HG03342 (cell line): ENCODE results near the gene OBSCN.

Experiments used
- ATAC-seq: cut with Tn5 transposase; IDR thresholded peaks from one replicate; pipeline ENCODE4 v1.9.1; 2021; ENCODE audit warnings: mild to moderate bottlenecking, moderate library complexity; ENCODE audit not compliant: unreplicated experiment

The OBSCN gene

DNA sequence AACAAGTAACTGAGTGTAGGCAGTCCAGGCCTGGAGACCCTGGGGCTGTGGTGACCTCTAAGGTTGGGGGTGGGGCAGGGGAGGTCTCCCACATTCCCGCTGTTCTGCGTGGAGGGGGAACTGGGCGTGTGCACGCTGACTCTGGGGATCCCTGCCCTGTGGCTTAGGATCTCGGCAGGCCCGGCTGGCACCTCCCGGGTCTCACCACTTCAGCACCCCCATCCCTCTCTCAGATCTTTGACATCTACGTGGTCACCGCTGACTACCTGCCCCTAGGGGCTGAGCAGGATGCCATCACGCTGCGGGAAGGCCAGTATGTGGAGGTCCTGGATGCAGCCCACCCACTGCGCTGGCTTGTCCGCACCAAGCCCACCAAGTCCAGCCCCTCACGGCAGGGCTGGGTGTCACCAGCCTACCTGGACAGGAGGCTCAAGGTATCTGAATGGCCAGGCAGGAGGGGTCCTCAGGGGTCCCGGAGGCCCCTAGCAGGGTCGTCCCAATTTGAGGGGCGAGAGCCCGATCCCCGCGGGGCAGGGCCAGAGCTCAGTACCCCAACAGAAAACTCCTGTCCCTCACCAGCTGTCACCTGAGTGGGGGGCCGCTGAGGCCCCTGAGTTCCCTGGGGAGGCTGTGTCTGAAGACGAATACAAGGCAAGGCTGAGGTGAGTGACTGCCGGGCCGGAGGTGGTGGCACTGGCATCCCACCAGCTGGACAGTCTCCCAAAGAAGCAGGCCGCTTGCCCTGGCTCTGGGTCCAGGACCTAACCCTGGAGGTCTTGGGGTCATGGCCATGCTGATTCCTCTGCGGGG lies 130.1 kb downstream of the OBSCN start:
- ATAC-seq: no peak

DNA sequence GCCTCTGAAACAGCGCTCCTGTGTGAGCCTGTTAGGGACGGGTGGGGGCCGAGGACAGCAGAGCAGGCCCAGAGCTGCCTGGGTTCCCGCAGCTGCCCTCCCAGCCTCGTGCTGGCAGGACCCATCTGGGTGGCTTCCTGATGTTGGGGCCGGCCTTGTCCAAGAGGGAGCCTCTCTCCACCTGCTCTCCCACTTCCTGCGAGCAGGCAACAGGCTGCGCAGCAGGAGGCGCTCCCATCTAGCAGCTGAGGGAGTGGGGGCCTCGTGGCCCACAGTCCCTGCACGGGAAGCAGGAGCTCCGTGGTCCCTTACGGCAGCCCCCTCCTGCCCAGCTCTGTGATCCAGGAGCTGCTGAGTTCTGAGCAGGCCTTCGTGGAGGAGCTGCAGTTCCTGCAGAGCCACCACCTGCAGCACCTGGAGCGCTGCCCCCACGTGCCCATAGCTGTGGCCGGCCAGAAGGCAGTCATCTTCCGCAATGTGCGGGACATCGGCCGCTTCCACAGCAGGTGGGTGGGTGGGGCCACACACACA lies 130.7 kb downstream of the OBSCN start:
- no peak for ATAC-seq

DNA sequence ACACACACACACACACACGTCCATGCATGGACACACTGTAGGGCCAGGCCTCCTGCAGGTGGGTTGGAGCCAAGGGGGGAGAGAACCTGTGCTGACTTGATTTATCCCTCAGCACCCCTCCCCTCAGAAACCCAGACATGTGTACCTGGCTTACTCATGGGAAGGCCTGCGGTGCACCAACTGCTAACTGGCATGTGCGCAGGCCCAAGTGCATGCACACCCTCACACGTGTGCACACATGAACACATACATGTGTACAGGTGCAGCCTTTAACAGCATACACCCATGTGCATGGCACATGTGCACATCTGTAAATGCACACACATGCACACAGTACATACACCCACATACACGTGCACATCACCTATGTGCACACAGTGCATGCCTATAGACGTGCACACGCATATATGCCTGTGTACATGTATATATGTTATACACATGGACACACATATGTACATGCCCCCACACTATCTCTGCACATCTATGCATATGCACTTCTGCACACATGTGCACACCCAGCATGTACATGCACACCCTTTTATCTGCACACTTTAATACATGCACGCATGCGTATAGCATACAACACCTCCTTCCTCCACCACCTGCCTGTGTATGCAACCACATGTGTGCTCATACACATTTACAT lies 131.3 kb downstream of the OBSCN start:
- ATAC-seq: no peak

DNA sequence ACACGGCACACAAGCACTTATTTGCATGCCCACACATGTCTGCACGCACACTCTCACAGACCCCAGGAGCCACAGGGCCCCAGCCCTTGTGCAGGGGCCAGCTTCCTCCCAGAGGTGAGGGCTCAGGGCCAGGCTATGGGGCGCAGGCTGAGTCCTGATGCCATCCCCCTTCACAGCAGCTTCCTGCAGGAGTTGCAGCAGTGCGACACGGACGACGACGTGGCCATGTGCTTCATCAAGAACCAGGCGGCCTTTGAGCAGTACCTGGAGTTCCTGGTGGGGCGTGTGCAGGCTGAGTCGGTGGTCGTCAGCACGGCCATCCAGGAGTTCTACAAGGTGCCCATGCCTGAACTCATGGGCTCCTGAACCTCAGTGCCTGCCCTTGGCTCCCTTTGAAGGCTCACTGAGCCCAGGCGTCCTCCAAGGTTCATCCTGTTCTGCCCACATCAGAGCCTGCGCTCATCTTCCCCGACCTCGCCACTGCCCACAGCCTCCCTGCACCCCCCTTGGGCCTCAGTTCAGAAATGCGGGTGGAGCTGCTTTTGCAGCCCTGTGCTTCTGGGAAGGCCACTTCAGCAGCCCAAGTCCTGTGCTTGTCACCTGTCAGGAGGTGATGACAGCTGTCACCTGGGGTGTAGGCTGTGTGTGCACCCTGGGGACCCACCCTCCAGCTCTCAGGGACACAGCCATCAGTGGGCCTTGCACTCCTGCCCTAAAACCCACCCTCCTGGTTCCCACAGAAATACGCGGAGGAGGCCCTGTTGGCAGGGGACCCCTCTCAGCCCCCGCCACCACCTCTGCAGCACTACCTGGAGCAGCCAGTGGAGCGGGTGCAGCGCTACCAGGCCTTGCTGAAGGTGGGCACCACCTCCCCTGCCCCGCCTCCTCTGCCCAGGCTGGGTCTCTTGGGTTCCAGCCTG lies 132.2 kb downstream of the OBSCN start:
- ATAC-seq: no peak

DNA sequence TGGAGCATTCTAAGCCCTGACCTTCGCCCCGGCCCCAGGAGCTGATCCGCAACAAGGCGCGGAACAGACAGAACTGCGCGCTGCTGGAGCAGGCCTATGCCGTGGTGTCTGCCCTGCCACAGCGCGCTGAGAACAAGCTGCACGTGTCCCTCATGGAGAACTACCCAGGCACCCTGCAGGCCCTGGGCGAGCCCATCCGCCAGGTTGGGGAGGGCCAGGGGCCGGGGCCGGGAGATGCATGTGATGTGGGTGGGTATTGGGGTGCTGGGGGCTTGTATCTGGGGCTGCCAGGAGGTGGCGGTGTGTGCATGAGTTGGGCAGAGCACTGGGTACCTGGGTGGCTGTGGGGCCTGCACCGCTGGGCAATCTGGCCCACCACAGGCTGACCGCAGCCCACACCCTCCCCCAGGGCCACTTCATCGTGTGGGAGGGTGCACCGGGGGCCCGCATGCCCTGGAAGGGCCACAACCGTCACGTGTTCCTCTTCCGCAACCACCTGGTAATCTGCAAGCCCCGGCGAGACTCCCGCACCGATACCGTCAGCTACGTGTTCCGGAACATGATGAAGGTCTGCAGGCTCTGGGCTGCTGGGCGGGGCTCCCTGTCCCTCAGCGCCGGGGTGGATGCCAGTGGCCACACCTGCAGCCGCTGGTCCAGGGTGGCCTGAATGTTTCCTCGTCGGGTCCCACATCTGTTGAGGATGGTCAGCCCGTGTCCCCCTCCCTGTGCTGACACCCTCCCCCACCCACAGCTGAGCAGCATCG lies 133.0 kb downstream of the OBSCN start:
- no peak for ATAC-seq

DNA sequence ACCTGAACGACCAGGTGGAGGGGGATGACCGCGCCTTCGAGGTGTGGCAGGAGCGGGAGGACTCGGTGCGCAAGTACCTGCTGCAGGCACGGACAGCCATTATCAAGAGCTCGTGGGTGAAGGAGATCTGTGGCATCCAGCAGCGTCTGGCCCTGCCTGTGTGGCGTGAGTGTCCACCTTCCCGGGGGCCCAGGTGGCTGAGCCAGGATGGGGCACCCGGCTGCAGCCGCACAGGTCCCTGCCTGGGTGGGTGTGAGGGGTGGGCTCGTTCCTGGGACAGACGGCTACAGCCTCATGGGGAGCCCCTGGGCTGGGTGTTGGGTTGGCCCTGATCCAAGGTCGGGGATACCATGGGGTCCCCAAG lies 133.6 kb downstream of the OBSCN start:
- ATAC-seq: no peak

DNA sequence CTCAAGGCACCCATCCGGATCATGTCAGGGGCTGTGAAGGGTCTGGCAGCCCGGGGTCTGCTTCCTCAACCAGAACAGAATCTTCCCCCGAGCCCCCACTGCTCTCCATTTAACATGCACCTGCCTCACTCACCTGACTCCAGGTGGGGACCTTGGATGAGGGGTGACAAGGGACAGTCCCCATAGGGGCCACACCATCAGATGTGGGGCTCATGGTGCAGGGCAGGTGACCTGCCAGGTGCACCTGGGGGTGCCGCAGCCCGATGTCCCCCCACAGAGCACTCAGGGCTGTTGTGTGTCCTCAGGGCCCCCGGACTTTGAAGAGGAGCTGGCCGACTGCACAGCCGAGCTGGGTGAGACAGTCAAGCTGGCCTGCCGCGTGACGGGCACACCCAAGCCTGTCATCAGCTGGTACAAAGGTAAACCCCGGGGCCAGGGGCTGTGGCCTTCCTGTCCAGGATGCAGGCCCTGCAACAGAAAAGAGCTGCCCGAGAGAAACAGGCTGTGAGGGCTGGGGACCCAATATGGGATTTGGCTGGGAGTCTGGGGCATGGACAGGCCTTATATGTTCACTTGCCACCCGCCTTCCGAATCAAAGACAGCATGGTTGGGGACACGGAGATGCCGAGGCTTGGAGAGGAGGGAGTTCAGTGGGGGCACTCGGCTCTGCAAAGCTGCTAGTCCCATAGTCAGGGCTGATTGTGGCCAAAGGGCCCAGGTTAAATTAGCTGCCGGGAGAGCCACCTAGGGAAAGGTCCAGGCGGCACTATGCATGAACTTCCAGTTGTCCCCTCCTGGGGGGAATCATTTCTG lies 134.2 kb downstream of the OBSCN start:
- no peak for ATAC-seq

DNA sequence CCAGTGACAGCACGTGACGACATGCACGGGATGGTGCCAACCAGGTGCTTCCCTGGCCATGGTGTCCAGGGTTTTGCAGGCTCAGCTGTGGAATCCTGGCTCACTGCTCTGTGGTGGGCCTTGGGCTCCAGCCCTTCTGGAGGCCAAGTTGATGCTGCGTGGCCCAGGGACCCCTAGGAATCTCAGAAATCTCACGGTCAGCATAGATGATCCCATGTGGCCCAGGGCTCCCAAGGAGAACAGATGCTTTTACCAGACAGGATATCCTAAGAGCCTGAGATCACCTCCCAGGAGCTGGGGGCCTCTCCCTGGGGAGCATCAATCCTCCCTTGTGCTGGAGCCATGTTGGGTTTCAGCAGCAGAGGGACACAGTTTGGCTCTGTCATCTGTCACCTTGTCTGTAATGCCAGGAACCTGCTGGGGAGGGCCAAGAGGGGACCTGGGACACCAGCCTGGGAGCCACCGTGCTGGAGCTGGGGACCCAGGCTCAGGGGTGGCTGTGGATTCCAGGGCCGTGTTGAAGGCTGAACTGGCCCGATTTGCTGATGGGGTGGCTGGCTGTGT lies 134.9 kb downstream of the OBSCN start:
- ATAC-seq: no peak

DNA sequence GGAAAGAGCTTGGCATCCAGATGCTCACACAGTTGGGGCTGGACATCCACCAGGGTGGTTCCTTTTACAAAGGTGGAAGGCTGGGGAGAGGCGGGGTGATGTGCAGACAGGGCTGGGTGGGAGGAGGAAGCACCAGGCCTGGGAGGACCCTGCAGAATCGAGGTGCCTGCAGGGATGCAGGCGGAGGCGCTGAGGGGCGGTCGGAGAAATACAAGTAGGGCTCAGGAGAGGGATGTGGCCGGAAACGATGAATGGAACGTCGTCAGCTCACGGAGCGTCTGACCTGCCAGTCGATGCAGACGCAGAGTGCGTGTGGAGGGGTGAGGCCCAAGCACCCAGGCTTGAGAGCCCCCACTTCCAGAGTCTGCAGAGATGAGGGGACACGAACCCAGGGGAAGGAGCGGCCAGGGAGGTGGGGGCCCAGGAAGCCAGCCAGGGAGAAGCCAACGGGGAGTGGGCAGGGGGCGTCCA lies 135.4 kb downstream of the OBSCN start:
- no peak for ATAC-seq

DNA sequence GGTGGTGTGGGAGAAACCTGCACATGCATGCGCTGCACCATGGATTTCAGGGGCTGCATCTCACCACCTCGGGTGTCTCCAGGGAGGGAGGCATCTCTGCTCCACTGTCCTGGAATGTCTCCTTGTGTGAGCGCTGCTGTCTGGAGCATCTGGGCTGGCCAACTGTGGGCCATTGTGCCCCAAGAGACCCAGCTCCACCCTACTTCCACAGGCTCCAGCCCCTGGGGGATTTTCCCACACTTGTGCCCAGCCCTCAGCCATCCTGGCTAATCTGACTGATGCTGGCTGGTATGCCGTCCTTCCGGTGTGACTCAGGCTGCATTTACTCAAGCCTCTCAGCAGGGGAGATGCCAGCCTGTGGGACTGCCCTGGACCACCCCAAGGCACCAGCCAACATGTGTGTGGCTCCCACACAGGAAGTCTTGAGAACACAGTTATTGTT lies 136.8 kb downstream of the OBSCN start:
- no peak for ATAC-seq

DNA sequence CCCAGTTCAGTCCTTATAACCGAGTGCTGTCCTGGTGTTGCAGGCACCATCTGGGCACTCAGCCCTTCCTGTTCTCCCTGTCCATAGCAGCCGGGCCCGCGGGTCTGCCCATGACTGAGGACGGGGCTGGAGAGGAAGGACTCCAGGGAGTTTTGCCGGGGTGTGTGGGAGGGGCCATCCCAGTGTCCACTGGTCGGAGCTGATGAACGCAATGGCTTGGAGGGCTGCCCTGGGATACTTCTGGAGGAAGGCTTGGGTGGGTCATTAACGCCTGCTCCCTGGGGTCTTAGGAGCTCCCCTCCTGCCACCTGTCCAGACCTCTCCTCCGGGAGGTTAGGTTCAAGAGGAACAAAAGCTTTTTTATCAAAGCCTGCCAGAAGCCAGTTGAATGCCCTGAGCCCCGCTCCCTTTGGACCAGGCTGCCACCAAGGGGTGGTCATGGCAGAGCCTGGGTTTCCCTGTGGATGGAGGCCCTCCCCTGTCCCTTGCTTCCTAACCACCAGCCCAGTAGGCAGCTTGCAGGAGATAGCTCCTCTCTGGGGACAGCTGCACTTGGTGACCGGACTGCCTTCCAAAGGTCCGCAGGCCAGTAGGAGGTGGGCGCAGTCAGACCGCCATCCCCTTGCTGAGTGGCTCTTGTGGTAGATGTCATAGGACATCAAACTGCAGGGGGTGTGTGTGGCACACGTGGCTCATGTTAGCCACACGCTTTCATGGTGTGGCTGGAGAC lies 137.5 kb downstream of the OBSCN start:
- ATAC-seq: no peak

DNA sequence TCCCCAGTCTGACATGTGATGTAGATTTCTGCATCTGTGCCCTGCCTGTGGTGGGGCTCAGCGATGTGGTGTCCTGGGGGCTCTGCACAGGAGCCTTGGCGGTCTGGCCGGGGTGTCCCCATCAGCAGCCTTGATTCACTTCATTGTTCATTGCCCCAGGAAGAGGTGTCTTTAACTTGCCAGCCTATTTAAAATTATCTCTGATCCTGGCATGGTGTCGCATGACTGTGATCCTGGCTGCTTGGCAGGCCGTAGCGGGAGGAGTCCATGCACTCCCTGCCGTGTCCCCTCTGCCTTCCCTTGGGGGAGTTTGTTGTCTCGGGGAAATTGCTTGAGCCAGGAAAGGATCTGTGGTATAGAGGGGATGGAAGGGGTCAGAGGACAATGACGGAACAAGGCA lies 138.9 kb downstream of the OBSCN start:
- ATAC-seq: no peak

DNA sequence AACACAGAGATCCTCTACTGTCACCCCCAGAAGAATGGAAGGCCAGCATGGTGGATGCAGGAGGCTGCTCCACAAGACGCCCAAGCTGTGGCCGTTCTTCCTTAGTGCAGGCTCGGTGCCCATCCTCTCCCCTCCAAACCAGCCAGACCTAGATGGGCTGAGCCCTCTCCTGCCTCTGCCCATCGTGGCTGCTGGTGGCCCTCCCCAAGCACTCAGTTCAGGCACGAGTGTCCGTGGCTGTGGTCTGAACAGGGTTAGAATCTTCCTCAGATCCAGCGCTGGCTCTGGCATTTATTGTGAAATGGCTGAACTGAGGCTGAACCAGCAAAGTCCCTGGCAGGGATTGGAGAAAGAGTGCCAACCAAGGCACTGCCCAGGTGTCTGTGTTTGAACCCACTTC lies 139.3 kb downstream of the OBSCN start:
- no peak for ATAC-seq

DNA sequence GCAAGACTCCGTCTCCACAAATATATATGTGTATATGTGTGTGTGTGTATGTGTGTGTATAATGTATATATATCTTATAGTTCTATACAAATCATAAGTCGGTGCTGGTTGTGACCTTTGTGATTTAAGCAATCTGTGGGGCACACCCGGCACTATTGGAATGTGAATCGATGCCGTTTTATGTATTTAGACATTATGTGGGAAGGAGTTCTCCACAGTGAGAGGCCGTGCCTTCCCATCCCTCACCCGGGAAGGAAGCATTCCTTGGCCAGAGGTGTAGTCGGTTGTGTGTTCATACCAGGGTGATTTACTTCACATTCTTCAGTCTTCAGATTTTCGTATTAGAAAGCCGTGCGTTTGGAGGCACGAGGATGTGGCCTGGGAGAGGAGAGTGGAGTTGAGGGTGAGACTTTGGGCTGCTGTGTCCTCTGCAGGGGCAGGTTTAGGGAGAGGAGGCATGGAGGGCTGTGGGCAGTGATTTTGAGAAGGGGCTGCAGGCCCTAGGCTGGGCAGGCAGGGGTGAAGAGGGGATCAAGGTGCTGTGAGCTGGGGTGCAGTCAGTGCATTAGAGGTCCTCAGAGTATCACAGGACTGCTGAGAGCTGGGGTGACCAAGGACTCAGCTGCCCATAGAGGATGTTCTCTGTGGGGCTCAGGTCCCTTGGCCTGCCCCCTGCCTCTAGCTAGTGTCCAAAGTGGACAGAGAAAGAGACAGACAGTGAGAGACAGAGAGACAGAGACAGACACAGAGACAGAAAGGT lies 141.0 kb downstream of the OBSCN start:
- ATAC-seq: no peak

DNA sequence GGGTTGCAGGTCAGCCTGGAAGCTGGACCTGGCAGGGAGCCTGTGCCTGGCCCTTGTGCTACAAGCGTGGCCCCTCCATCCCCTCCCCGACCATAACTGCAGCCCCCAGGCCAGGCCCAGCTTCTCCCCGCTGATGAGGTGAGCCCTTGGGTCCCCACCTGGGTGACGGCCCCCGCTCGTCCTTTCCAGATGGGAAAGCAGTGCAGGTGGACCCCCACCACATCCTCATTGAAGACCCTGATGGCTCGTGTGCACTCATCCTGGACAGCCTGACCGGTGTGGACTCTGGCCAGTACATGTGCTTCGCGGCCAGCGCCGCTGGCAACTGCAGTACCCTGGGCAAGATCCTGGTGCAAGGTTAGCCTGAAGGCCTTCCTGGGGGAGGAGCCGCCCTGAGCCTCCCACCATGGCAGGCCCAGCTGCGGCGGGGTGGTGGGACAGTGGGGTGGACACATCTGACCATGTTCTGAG lies 141.9 kb downstream of the OBSCN start:
- no peak for ATAC-seq

DNA sequence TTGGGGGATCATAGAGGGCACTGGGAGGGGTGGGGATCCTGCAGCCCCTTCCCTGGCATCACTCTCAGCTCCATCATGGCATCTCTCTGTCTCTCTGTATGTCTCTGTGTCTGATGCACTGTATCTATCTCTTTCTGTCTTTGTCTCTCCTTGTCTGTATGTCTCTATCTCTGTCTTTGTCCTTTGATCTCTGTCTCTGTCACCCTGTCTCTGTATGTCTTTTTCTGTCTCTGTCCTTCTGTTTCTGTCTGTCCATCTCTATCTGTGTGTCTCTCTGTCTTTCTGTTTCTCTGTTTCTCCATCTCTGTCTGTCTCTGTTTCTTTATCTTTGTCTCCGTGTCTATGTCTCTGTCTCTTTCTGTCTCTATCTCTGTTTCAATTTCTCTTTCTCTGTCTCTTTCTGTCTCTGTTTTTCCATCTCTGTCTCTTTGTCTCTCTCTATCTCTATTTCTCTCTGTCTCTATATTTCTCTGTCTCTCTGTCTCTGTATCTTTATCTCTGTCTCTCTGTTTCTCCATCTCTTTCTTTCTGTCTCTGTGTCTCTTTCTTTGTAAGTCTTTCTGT lies 142.4 kb downstream of the OBSCN start:
- ATAC-seq: no peak
